ENCODE results near the gene AIG1. TPM values are rescaled to one million over a fixed set of nuclear protein-coding genes. Genes with fewer than 3 reads are reported as not detected.

Gene AIG1
- total RNA-seq, 1 experiment from 2014 or later = 51.1 TPM

- Histone ChIP-seq H2AFZ (ENCODE audit: low read depth, low read length, poor library complexity, severe bottlenecking) (no peak overlapping the region), H3K27me3 (ENCODE audit: insufficient read depth, low read length) (no peaks in the 10 kb centered on the region), H4K20me1 (ENCODE audit: insufficient read depth) (no peaks in the 10 kb centered on the region), H3K4me1 (ENCODE audit: control insufficient read depth in 1 of 2, insufficient read depth in 2 of 2, low read length in 2 of 2) (no peaks in the 10 kb centered on the region), H3K36me3 (ENCODE audit: control insufficient read depth in 1 of 2, insufficient read depth in 2 of 2, low read length in 2 of 2) (no peaks in the 10 kb centered on the region), H3K9ac (ENCODE audit: low read length) (no peak overlapping the region), H3K4me2 (ENCODE audit: low read length) (no peak overlapping the region), H3K4me3 (replicated peaks in 1 of 2; ENCODE audit: low read depth in 1 of 2, low read length in 2 of 2) (no peak overlapping the region), H3K9me3 (ENCODE audit: control insufficient read depth in 1 of 2, insufficient read depth in 1 of 2, low read depth in 1 of 2, low read length in 2 of 2) (no peaks in the 10 kb centered on the region), H3K9me2 (ENCODE audit: insufficient read depth) (no peaks in the 10 kb centered on the region), H3K27ac (ENCODE audit: low read depth, low read length) (no peak overlapping the region), H3K79me2 (ENCODE audit: insufficient read depth, low read length) (no peaks in the 10 kb centered on the region)
- ChIA-PET RAD21 (ENCODE audit: low non-redundant PET in 1 of 2, low total read pairs in 2 of 2, uncharacterized antibody in 2 of 2, unreplicated experiment in 2 of 2) (no interaction called here), CTCF (no interaction called here), POLR2A (no interaction called here)
- no peak for TF ChIP-seq TCF7L2 (IDR thresholded peaks at IDR 0.05; ENCODE audit: borderline replicate concordance, extremely low read depth, insufficient read depth, insufficient read length)
- TF ChIP-seq YY1 (IDR thresholded peaks at IDR 0.05; ENCODE audit: extremely low read depth, insufficient replicate concordance, low read depth, low read length) = no peak
- no peak for TF ChIP-seq CEBPB (IDR thresholded peaks at IDR 0.05; ENCODE audit: low read depth)
- TF ChIP-seq ELF1 (IDR thresholded peaks at IDR 0.05; ENCODE audit: borderline replicate concordance, low read depth) = no peak
- BruUV-seq (replicated peaks) = no TSS peak
- DNase-seq (ENCODE audit: low read depth, low spot score) (no peak), ATAC-seq (no peak)
- intact Hi-C loops (cut with micrococcal nuclease) = no loop called here
These were observed 310.2 kb downstream of the AIG1 start for GRCh38 chr6:143370812-143371370.

- Histone ChIP-seq H2AFZ (ENCODE audit: low read depth, low read length, poor library complexity, severe bottlenecking) (no peak overlapping the region), H3K36me3 (ENCODE audit: control insufficient read depth in 1 of 2, insufficient read depth in 2 of 2, low read length in 2 of 2) (no peaks in the 10 kb centered on the region), H3K9me2 (ENCODE audit: insufficient read depth) (no peaks in the 10 kb centered on the region), H4K20me1 (ENCODE audit: insufficient read depth) (no peaks in the 10 kb centered on the region), H3K79me2 (ENCODE audit: insufficient read depth, low read length) (no peaks in the 10 kb centered on the region), H3K27ac (ENCODE audit: low read depth, low read length) (no peak overlapping the region), H3K9ac (ENCODE audit: low read length) (no peak overlapping the region), H3K4me2 (ENCODE audit: low read length) (no peak overlapping the region), H3K27me3 (ENCODE audit: insufficient read depth, low read length) (no peaks in the 10 kb centered on the region), H3K9me3 (ENCODE audit: control insufficient read depth in 1 of 2, insufficient read depth in 1 of 2, low read depth in 1 of 2, low read length in 2 of 2) (no peaks in the 10 kb centered on the region), H3K4me1 (ENCODE audit: control insufficient read depth in 1 of 2, insufficient read depth in 2 of 2, low read length in 2 of 2) (no peaks in the 10 kb centered on the region), H3K4me3 (replicated peaks in 1 of 2; ENCODE audit: low read depth in 1 of 2, low read length in 2 of 2) (no peak overlapping the region)
- ChIA-PET POLR2A (no interaction called here), CTCF (no interaction called here), RAD21 (ENCODE audit: low non-redundant PET in 1 of 2, low total read pairs in 2 of 2, uncharacterized antibody in 2 of 2, unreplicated experiment in 2 of 2) (no interaction called here)
- no TSS peak for BruUV-seq (replicated peaks)
- ATAC-seq = no peak
- TF ChIP-seq SRF (IDR thresholded peaks at IDR 0.05; ENCODE audit: low read depth) = no peak
- TF ChIP-seq ZFX (IDR thresholded peaks at IDR 0.05) = no peak
- no peak for TF ChIP-seq MAX (IDR thresholded peaks at IDR 0.05)
- TF ChIP-seq RAD21 (IDR thresholded peaks at IDR 0.05; ENCODE audit: low read depth) = no peak
- no peak for TF ChIP-seq SP1 (IDR thresholded peaks at IDR 0.05; ENCODE audit: low read depth)
- TF ChIP-seq FOSL1 (IDR thresholded peaks at IDR 0.05; ENCODE audit: low read depth) = no peak
- TF ChIP-seq ATF3 (IDR thresholded peaks at IDR 0.05) = no peak
- no peak for TF ChIP-seq EZH2phosphoT487 (IDR thresholded peaks at IDR 0.05; ENCODE audit: borderline replicate concordance)
- TF ChIP-seq JUND (IDR thresholded peaks at IDR 0.05) = no peak
- no peak for TF ChIP-seq CTCF (IDR thresholded peaks at IDR 0.05 in 2 of 3, conservative IDR thresholded peaks at IDR 0.05 in 1 of 3; ENCODE audit: borderline replicate concordance in 1 of 3, insufficient read depth in 1 of 3, low read depth in 2 of 3, low read length in 2 of 3)
- TF ChIP-seq ZBTB33 (IDR thresholded peaks at IDR 0.05; ENCODE audit: extremely low read depth, insufficient replicate concordance, low read length) = no peak
- no peak for DNase-seq (ENCODE audit: low read depth, low spot score)
- intact Hi-C loops (cut with micrococcal nuclease) = no loop called here
These were observed 311.7 kb downstream of the AIG1 start for GRCh38 chr6:143372199-143372882.
